ENCODE measurements around the gene ECHS1.

Gene ECHS1

GRCh38 chr10:133356549-133357284, 16.4 kb downstream of the ECHS1 start:
- no peak for DNase-seq

DNA sequence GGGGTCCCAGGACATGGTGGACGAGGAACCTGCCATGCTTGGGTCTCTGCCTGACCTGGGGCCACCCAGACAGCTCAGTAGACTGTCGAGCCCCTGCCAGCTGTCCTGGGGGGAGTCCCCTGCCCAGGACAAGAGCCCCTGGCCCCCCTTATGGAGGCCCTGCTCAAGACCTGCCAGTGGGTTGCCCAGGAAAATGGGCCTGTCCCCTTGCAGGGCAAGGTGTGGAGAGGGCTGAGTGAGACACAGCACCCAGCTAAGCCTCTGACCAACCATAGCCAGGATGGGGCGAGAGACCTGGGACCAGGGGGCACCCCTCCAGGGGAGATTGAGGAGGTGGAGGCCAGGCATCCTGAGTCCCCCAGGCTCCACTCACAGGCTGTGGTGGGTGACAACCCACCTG, 17.2 kb downstream of the ECHS1 start:
- DNase-seq = no peak

DNA sequence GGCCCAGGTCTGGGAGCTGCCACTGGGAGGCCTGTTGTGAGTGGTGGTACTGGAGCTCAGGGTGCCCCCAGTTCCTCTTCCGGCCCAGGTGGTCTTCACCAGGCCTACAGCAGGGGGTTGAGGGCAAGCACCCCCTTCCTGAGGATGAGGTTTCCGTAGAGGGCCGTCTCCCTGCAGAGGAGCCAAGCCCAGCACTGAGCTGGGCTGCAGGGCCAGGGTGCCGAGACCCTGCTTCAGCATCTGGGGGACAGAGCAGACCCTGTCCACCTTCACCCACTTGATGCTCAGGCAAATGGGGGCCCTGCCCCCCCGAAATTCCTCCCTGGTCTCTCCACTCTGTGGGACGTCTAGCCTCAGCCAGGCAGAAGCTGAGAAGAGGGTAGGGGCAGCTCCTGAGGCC, 17.9 kb downstream of the ECHS1 start:
- no peak for DNase-seq

DNA sequence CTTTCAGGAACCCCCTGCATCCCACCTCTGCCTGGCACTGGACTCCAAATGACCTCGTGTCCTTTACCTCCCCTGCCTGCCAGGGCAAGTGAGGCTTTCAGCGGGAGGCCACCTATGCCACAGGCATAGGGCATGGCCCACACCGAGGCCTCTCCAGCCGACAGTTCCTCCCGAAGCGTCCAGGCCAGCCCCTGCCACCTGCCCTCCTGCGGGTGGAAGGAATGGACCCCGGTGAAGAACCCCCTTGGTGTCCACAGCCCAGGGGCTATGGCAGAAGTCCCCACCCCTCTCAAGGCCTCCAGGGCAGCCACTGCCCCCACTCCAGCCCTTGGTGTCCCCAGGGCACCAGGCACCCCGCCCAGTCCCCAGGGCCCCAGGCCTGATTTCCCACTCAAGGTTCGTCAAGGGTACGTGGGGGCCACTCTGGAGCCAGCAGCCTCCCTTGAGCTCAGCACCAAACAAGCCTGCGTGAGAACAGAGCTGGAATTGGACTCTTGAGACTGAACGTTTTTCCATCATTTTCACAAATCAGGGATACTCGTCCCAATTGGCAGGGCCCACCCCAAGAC, 18.4 kb downstream of the ECHS1 start:
- DNase-seq = no peak

DNA sequence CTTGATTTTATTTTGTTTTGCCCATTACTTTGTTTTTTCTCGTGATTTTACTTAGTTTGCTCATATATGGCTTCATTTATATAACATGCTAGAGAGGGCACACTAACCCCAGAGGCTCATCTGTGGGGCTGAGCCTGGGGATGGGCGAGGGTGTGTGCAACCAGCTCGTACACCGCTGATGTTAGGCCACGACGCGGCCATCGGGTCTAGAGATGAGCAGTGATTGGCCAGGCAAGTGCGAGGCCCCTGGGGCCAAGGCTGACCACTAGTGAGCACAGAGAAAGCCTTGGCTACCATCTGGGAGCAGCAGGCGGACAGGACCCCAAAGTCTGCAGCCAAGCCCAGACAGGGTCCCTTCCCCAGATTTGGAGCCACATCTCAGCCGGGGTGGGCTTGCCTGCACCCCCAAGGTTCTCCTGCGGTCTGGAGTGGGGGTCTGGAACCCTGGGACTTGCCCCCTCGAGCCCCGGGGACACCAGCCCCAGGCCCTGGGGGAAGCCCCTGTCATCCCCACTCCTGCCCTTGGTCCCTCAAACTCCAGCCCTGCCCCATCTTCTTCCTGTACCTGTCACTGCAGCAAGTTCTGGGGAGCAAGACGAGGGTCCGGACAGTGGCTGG, 19.1 kb downstream of the ECHS1 start:
- no peak for DNase-seq

GRCh38 chr10:133353202-133353959, 19.8 kb downstream of the ECHS1 start:
- no peak for DNase-seq

- DNase-seq = no peak
These were observed 21.5 kb downstream of the ECHS1 start for GRCh38 chr10:133351408-133352318.

GRCh38 chr10:133350950-133351329, 22.2 kb downstream of the ECHS1 start:
- no peak for DNase-seq

DNA sequence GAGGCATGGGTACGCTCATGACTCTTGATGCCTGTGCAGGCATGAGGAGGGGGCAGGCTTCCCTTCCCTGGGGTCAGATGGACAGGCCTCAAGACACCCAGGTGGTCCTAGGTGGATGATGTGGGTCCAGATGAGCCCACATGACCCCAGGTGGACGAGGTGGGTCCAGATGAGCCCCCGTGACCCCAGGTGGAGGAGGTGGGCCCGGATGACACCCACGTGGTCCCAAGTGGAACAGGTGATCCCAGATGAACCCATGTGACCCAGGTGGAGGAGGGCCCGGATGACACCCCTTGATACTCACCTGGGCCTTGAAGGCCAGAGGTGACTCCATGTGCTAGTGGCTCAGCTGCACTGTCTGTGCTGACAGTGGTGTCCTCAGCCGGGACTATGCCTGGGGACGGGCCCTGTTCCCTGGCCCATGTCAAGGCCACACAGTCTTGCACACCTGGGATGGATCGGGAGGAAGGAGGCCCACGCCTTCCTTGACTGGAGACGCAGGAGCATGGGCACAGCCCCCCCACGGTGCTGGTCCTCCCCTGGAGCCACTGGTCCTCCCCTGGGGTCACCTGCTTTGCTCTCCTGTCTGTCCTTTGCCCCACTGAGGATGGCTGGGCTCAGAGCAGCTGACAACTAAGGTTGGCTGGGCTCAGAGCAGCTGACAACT, 22.7 kb downstream of the ECHS1 start:
- DNase-seq = no peak

DNA sequence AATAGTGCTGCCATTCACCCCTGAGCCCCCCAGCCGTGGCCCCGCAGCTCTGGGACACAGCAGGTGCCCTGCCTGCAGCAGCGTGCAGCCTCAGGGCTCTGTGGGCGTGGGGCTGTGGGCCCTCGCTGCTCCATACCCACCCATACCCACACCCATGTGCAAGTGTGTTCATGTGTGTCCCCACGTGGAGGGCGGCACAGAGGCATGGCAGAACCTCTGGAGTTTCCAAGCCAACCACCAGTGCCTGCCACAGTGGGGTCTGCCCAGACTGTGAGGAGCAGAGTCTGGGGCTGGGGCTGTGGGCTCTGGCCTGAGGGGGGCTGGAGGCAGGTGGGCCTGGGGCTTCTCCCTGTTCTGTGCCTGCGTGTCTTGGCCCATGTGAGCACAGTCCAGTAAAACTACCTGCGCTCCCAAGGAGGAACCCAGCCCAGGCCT, 23.6 kb downstream of the ECHS1 start:
- DNase-seq = no peak

DNA sequence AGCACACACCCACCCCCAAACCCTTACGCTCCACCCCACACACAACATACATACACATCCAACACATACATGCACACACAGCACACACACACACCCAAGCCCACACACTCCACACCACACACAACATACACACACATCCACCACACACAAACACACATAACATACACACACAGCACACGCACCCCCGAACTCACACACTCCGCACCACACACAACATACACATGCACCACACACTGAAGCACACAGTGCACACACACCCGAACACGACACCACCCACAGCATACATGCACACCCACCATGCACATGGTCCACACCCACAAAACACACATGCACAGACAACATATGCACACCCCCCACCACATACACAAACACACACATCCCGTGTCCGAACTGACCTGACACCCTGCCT, 24.0 kb downstream of the ECHS1 start:
- DNase-seq = no peak

DNA sequence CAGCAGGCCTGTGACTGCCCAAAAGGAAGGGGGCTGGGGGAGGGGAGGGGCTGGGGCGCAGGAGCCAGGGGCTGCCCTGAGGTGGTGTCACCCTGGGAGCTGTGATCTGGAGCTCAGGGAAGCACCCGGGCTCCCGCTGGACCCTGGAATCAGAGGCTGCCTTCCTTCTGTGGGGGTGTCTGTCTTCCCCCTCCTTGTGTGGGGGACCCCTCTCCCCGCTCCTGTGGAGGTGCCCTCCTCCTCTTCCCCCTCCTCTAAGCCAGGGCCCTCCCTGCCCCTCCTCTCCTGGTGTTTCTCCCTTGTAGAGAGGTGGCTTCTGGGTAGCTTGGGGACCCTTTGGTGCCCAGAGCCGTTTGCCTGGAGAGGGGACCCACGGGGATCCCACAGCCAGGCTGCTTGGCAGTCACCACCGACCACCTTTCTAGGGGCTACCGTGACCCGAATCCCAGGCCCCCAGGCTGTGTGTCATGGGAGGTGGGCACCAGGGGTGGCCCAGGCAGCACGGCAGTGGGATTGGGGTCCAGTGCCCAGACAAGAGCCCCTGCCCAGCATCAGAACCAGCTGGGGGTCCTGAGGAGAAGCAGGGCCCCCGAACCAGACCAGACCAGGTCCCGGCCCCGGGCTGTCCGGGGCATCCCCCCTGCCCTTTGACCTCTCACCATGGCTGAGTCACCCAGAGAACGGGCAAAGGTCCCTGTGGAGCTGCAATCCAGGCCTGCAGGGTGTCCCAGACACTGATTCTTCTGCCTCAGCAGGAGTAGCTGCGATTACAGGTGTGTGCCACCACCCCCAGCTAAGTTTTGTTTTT, 25.2 kb downstream of the ECHS1 start:
- no peak for DNase-seq

DNA sequence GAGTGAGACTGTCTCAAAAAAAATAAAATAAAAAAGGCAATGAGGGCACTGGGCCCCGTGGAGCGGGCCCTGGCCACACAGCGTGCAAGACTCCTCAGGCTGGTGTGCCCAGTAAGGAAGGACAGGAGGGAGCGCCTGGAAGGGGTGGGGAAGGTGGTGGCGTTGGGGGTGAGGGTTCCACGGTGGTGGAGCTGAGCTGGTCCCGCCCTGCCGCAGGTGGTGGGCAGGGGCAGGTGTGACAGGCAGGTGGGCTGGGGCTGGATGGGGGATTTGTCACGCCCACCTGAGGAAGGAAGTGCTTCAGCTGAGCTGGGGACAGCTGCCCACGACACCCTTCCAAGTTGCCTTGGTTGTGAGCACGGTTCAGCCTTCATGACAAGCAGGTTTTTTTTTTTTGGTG, 26.7 kb downstream of the ECHS1 start:
- no peak for DNase-seq

- DNase-seq = no peak
These were observed 28.9 kb downstream of the ECHS1 start for GRCh38 chr10:133344236-133344635.

DNA sequence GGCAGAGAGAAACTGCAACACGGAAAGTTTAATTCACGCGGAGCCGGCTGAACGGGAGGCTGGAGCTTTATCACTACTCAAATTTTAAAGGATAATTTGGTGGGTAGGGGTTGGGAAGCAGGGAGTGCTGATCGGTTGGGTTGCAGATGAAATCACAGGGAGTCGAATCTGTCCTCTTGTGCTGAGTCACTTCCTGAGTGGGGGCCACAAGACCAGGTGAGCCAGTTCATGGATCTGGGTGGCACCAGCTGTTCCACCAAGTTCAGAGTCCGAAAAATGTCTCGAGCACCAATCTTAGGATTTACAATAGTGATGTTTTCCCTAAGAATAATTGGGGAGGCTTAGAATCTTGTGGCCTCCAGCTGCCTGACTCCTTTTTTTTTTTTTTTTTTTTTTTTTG, 29.6 kb downstream of the ECHS1 start:
- no peak for DNase-seq

DNA sequence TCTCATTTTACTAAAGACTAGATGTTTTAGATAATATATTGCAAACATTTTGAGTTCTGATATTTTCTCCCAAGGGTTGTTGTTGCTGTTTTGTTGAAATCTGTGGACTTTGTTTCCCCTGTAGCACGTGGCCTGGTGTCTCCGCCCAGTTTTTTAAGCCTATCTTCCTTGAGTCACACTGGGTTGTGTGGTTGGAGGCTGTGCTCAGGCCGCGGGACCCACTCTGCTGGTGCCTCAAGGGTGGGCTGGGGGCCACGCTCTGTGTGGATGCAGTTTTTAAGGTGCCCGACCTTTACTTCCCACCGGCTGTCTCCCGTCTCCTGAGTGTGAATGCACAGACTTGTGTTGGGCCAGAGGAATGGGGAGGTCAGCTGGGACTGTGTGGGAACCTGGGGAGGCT, 30.2 kb downstream of the ECHS1 start:
- no peak for DNase-seq

GRCh38 chr10:133341983-133342382, 31.2 kb downstream of the ECHS1 start:
- no peak for DNase-seq

GRCh38 chr10:133339708-133340380, 33.3 kb downstream of the ECHS1 start:
- DNase-seq = no peak

DNA sequence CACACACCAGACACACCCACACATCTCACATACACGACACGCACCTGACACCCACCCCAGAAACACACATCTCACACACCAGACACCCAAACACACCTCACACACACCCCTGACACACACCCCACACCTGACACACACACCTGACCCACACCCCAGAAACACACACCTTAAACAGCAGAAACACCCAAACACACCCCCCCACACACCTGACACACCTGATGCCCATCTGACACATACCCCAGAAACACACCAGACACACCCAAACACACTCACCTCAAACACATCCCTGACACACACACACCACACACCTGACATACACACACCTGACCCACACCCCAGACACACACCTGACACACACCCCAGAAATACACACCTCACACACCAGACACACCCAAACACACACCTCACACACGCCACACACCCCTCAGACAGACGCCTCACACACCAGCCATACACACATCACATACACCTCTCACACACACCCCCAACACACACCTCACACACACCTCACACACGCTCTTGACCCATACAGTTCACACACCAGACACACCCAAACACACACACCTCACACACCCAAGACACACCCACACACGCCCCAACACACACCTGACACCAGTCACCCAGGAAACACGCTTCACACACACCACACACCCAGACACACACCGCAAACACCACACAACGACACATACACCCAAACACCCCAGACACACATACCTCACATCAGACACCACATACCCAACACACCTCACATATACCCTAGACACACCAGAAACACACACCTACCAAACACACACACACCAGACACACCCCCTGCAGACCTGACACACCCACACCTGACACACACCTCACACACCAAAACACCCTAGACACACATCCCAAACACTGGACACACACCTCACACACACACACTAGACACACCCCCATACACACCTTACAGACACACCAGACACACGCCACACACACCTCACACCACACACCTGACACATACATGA, 34.8 kb downstream of the ECHS1 start:
- no peak for DNase-seq

Data from NCI-H2081 treated with DMSO at 0.1 percent for 48 hours (cell line).